Measurements from ENCODE around the gene NLRP6. TPM values are rescaled to one million over a fixed set of nuclear protein-coding genes. Genes with fewer than 3 reads are reported as not detected.
"Not testable (repeated sequence)": the region's sequence is repeated elsewhere in the genome, so short reads cannot be mapped to it uniquely, and the experiment has no call there.

The NLRP6 gene
- total RNA-seq, 1 donor from 2014 or later: 1.7 TPM

DNA sequence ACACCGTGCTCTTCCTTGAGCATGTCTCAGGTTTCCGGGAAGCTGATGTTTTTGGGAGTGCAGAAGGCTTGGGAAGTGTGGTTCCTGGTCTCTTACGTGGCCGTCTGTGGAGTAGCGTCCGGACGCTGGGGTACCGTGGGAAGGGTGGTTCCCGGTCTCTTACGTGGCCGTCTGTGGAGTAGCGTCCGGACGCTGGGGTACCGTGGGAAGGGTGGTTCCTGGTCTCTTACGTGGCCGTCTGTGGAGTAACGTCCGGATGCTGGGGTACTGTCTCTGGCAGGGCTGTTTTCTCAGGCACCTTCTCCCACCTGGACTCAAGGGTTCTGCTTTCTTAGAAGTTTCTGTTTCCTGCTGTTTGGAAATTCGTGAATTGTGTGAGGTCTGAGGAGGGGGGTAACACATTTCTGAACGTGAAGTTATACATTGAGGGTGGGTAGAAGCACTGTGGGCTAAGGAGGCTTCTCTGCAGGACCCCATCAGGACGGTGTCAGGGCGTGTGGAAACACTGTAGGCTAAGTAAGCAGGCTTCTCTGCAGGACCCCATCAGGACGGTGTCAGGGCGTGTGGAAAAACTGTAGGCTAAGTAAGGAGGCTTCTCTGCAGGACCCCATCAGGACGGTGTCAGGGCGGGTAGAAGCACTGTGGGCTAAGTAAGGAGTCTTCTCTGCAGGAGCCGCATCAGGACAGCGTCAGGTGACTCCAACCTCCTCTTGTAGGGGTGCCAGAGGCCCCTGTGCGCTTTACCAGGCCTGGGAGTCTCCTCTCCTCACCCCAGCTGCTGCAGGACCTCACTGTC is 47.8 kb downstream of the NLRP6 start:
- Histone ChIP-seq H3K4me3 (no peak overlapping the region), H3K4me1 (peaks cover 43% of the 10 kb centered on the region), H3K27me3 (no peaks in the 10 kb centered on the region), H3K36me3 (no peaks in the 10 kb centered on the region), H3K9me3 (no peaks in the 10 kb centered on the region), H3K27ac (peak overlapping the region; percentile 87)
- DNase-seq (peak; percentile 60), ATAC-seq (no peak)
- TF ChIP-seq, protein P1, sequence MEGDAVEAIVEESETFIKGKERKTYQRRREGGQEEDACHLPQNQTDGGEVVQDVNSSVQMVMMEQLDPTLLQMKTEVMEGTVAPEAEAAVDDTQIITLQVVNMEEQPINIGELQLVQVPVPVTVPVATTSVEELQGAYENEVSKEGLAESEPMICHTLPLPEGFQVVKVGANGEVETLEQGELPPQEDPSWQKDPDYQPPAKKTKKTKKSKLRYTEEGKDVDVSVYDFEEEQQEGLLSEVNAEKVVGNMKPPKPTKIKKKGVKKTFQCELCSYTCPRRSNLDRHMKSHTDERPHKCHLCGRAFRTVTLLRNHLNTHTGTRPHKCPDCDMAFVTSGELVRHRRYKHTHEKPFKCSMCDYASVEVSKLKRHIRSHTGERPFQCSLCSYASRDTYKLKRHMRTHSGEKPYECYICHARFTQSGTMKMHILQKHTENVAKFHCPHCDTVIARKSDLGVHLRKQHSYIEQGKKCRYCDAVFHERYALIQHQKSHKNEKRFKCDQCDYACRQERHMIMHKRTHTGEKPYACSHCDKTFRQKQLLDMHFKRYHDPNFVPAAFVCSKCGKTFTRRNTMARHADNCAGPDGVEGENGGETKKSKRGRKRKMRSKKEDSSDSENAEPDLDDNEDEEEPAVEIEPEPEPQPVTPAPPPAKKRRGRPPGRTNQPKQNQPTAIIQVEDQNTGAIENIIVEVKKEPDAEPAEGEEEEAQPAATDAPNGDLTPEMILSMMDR (IDR thresholded peaks at IDR 0.05): no peak
- intact Hi-C loops (cut with DNase I): no loop called here

DNA sequence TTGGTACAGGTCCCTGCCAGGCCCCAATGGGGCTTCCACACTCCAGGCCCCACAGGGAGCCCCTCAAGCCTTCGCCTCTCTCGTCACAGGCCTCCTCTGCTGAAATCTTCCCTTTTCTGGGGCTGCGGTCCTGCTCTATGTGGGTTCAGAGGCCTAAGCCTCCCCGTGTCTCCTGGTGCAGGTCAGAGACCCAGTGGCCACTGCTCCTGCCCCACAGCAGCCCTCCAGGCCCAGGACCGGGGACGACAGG is 48.3 kb downstream of the NLRP6 start:
- H3K4me1 ChIP-seq: peaks cover 43% of the 10 kb centered on the region
- DNase-seq (no peak), ATAC-seq (no peak)
- H3K4me3 ChIP-seq: no peak overlapping the region
- peak overlapping the region; percentile 87 for H3K27ac ChIP-seq
- H3K27me3 ChIP-seq: no peaks in the 10 kb centered on the region
- intact Hi-C loops (cut with DNase I): no loop called here
- TF ChIP-seq, protein P1 (IDR thresholded peaks at IDR 0.05): no peak
- no peaks in the 10 kb centered on the region for H3K9me3 ChIP-seq
- no peaks in the 10 kb centered on the region for H3K36me3 ChIP-seq

DNA sequence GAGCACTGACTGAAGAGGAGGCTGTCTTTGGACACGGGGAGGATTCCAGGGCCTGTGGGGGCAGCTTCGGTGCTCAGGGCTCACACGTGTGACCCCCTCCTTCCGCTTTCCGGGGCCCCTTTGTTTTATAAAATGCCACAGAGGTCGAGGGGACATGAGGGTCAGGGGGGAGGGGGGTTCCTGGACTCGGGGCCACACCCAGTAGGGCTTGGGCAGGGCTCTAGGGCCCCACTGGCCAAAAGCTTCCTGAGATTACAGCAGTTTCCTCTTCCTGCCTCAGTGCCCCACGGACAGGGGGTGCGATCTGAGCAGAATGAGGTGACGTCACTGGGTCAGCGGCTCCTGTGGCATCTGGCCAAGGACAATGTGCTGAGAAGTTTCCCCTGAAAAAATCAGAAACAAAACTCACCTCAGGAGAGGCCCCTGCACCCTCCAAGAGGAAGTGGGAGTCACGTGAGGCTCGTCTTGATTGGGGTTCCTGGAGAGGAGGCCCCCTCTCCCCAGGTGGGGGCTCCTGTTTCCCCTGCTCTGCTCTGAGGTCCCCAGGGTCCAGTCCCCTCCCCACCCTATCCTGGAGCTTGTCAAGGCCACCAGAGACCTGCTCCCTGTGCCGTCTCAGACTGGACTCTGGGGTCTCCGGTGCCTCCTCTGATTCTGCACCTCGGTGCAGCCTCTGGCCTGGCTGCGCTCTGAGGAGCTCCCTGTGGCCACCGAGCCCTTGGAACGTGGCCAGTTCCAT is 48.8 kb downstream of the NLRP6 start:
- ATAC-seq (peak; percentile 90), DNase-seq (peak; percentile 83)
- H3K27ac ChIP-seq: peak overlapping the region; percentile 87
- no peaks in the 10 kb centered on the region for H3K9me3 ChIP-seq
- intact Hi-C loops (cut with DNase I): no loop called here
- TF ChIP-seq, protein P1 (IDR thresholded peaks at IDR 0.05): no peak
- H3K36me3 ChIP-seq: no peaks in the 10 kb centered on the region
- H3K4me1 ChIP-seq: peaks cover 43% of the 10 kb centered on the region
- H3K27me3 ChIP-seq: no peaks in the 10 kb centered on the region
- peak overlapping the region; percentile 15 for H3K4me3 ChIP-seq

DNA sequence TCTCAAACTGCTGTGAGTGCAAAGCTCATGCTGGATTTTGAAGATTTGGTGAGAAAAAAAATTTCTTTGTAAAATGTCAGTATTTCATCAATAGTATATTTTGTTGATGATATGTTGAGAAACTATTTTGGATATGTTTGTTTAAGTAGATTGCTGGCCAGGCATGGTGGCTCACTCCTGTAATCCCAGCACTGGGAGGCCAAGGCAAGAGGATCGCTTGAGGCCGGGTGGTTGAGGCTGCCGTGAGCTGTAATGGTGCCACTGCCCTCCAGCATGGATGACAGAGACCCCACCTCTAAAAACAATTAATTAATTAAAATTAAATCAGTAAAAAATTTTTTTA is 49.3 kb downstream of the NLRP6 start:
- ATAC-seq (no peak), DNase-seq (no peak)
- no peaks in the 10 kb centered on the region for H3K9me3 ChIP-seq
- TF ChIP-seq, protein P1 (IDR thresholded peaks at IDR 0.05): no peak
- H3K4me3 ChIP-seq: peak overlapping the region; percentile 15
- H3K36me3 ChIP-seq: no peaks in the 10 kb centered on the region
- H3K27me3 ChIP-seq: no peaks in the 10 kb centered on the region
- peak overlapping the region; percentile 87 for H3K27ac ChIP-seq
- intact Hi-C loops (cut with DNase I): no loop called here
- peaks cover 43% of the 10 kb centered on the region for H3K4me1 ChIP-seq

DNA sequence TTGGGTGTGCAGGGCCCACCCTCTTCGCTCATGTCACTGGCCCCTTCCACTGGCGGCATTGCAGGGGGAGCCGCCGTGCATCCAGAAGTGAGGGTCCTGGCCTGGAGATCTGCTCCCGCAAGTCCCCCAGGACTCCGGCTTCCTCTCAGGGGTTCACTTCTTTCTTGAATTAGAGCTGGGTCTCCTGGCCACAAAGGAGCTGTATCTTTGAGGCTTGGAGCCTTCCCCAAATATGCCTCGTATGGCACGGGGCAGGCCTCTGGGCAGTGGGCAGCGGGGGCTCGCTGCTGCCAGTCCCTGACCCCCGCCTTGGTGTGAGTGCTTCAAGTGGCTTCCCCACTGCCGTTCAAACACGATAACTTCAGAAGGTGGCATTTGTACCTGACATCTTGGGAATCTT is 49.8 kb downstream of the NLRP6 start:
- ATAC-seq: no peak
- intact Hi-C loops (cut with DNase I): no loop called here
- no peaks in the 10 kb centered on the region for H3K36me3 ChIP-seq
- no peaks in the 10 kb centered on the region for H3K27me3 ChIP-seq
- no peak overlapping the region for H3K4me3 ChIP-seq
- H3K27ac ChIP-seq: peak overlapping the region; percentile 87
- peaks cover 40% of the 10 kb centered on the region for H3K4me1 ChIP-seq
- no peaks in the 10 kb centered on the region for H3K9me3 ChIP-seq
- TF ChIP-seq, protein P1 (IDR thresholded peaks at IDR 0.05): no peak
- peak; percentile 50 for DNase-seq

DNA sequence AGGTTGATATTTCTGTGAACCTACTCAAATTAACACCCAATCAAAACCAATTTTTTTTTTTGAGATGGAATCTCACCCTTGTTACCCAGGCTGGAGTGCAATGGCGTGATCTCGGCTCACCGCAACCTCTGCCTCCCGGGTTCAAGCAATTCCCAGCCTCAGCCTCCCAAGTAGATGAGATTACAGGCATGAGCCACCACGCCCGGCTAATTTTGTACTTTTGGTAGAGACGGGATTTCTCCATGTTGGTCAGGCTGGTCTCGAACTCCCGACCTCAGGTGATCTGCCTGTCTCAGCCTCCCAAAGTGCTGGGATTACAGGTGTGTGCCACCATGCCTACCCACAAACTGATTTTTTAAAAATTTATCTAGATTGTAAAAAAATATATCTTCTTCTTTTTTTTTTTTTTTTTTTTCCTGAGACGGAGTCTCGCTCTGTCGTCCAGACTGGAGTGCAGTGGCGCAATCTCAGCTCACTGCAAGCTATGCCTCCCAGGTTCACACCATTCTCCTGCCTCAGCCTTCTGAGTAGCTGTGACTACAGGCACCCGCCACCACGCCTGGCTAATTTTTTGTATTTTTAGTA is 50.4 kb downstream of the NLRP6 start:
- ATAC-seq; H3K27ac ChIP-seq; H3K9me3 ChIP-seq; intact Hi-C loops (cut with DNase I); H3K36me3 ChIP-seq; H3K4me3 ChIP-seq; H3K27me3 ChIP-seq: not testable (repeated sequence)
- peaks cover 40% of the 10 kb centered on the region for H3K4me1 ChIP-seq
- DNase-seq: peak; percentile 18

All from upper lobe of right lung (tissue), 1 donor.